HepG2 (cell line): ENCODE measurements around the gene PGC. TPM values are rescaled to one million over a fixed set of nuclear protein-coding genes. Genes with fewer than 3 reads are reported as not detected.
A peak's percentile ranks its signal among the peaks of the same experiment; 100 is the strongest.

Experiments
- DRAP1 ChIP-seq: IDR thresholded peaks from 2 replicates; pipeline ENCODE4 v1.6.1; 2016; ENCODE audit warnings: missing genetic modification reagents, missing compliant biosample characterization
- ELF4 ChIP-seq: sonication (generic); formaldehyde crosslinking; IDR thresholded peaks from 2 replicates; pipeline ENCODE4 v1.5.0; 2020; ENCODE audit warnings: missing genetic modification reagents, mild to moderate bottlenecking, moderate library complexity, borderline replicate concordance
- GATAD2A ChIP-seq: IDR thresholded peaks from 2 replicates; pipeline ENCODE4 v1.6.1; 2016
- HDAC6 ChIP-seq: fragments of 200-600 bp; sonication (generic); IDR thresholded peaks from 2 replicates; pipeline ENCODE4 v1.7.0; 2017; ENCODE audit warnings: mild to moderate bottlenecking, antibody characterized with exemption, low read length, low read depth
- HNF4G ChIP-seq, 2 experiments: sonication (generic) in 1 of 2; formaldehyde crosslinking in 1 of 2; IDR thresholded peaks; 2 replicates each; pipeline versions ENCODE4 v1.4.0 to v1.6.1; 2011 to 2020; ENCODE audit warnings: borderline replicate concordance in 2 of 2, low read depth in 2 of 2, mild to moderate bottlenecking in 2 of 2, low read length in 1 of 2, missing genetic modification reagents in 1 of 2, moderate library complexity in 1 of 2
- HOXA5 ChIP-seq: sonication (generic); formaldehyde crosslinking; IDR thresholded peaks from 2 replicates; pipeline ENCODE4 v1.4.0; 2020; ENCODE audit warnings: missing genetic modification reagents
- MTF2 ChIP-seq: sonication (generic); formaldehyde crosslinking; IDR thresholded peaks from 2 replicates; pipeline ENCODE4 v1.5.0; 2020; ENCODE audit warnings: missing genetic modification reagents, borderline replicate concordance
- NFE2L1 ChIP-seq: sonication (generic); formaldehyde crosslinking; IDR thresholded peaks from 2 replicates; pipeline ENCODE4 v1.4.0; 2020; ENCODE audit warnings: missing genetic modification reagents, mild to moderate bottlenecking, borderline replicate concordance
- PHF20 ChIP-seq: sonication (generic); formaldehyde crosslinking; IDR thresholded peaks from 2 replicates; pipeline ENCODE4 v1.5.0; 2020; ENCODE audit warnings: mild to moderate bottlenecking, missing genetic modification reagents
- POGZ ChIP-seq: sonication (generic); formaldehyde crosslinking; IDR thresholded peaks from 2 replicates; pipeline ENCODE4 v1.4.0; 2020; ENCODE audit warnings: mild to moderate bottlenecking, missing genetic modification reagents
- SIN3A ChIP-seq: IDR thresholded peaks from 2 replicates; pipeline ENCODE4 v1.6.1; 2011; ENCODE audit warnings: low read depth, mild to moderate bottlenecking, control low read depth, low read length, borderline replicate concordance
- SRF ChIP-seq: IDR thresholded peaks from 2 replicates; pipeline ENCODE4 v1.6.1; 2011; ENCODE audit warnings: mild to moderate bottlenecking, low read depth, low read length, moderate library complexity
- U2AF1 ChIP-seq: fragments of 200-400 bp; formaldehyde crosslinking; optimal IDR thresholded peaks from 2 replicates; pipeline ENCODE3; 2017; ENCODE audit warnings: mild to moderate bottlenecking, low read depth, low read length
- ZBTB20 ChIP-seq: sonication (generic); formaldehyde crosslinking; IDR thresholded peaks from 2 replicates; pipeline ENCODE4 v1.8.1; 2023; ENCODE audit warnings: missing genetic modification reagents, low read depth, mild to moderate bottlenecking, borderline replicate concordance
- ZBTB46 ChIP-seq: sonication (generic); formaldehyde crosslinking; IDR thresholded peaks from 2 replicates; pipeline ENCODE4 v1.4.0; 2020; ENCODE audit warnings: mild to moderate bottlenecking, missing genetic modification reagents, borderline replicate concordance
- ZNF143 ChIP-seq: sonication (generic); formaldehyde crosslinking; IDR thresholded peaks from 2 replicates; pipeline ENCODE4 v1.4.0; 2020; ENCODE audit warnings: missing genetic modification reagents
- ZNF296 ChIP-seq: sonication (generic); formaldehyde crosslinking; conservative IDR thresholded peaks from 2 replicates; pipeline ENCODE4 v1.5.0; 2020; ENCODE audit warnings: mild to moderate bottlenecking, missing genetic modification reagents
- ZNF430 ChIP-seq: sonication (generic); formaldehyde crosslinking; IDR thresholded peaks from 2 replicates; pipeline ENCODE4 v1.9.0; 2021; ENCODE audit warnings: mild to moderate bottlenecking, missing genetic modification reagents
- ZNF674 ChIP-seq: sonication (generic); formaldehyde crosslinking; IDR thresholded peaks from 2 replicates; pipeline ENCODE4 v1.5.0; 2020; ENCODE audit warnings: low read depth, mild to moderate bottlenecking, missing genetic modification reagents
- ZNF790 ChIP-seq: sonication (generic); formaldehyde crosslinking; IDR thresholded peaks from 2 replicates; pipeline ENCODE4 v1.8.0; 2022; ENCODE audit warnings: missing genetic modification reagents, mild to moderate bottlenecking, borderline replicate concordance
- ZNF878 ChIP-seq: sonication (generic); formaldehyde crosslinking; IDR thresholded peaks from 2 replicates; pipeline ENCODE4 v1.8.1; 2023; ENCODE audit warnings: mild to moderate bottlenecking, missing genetic modification reagents, moderate library complexity
- polyA plus RNA-seq, 8 experiments: library from polyadenylated mRNA; depleted of rRNA in 3 of 8; stranded (reverse) in 7 of 8; unstranded in 1 of 8; fragments of >200 nt; fragmentation: Illumina TruSeq in 4 of 8; extraction: Trizol in 4 of 8; gene quantifications; 2 replicates each; pipeline versions ENCODE4 v1.2.1 to v1.2.3, GENCODE V29; 2011 to 2016; ENCODE audit warnings: low read depth in 4 of 8, missing spikeins in 1 of 8, mixed read lengths in 1 of 8; ENCODE audit not compliant: insufficient read depth in 1 of 8
- total RNA-seq, 5 experiments: library from RNA; depleted of rRNA; stranded (reverse); fragments of >200 nt; fragmentation: Illumina TruSeq; extraction: Trizol; gene quantifications; 2 replicates each; pipeline ENCODE4 v1.2.3, GENCODE V29; 2016; ENCODE audit warnings: low read depth in 1 of 5
- TF ChIP-seq, protein P1 (sequence below): sonication (generic); formaldehyde crosslinking; IDR thresholded peaks from 2 replicates; pipeline ENCODE4 v1.4.0; 2020; ENCODE audit warnings: low read depth, mild to moderate bottlenecking, missing genetic modification reagents
- TF ChIP-seq, protein P2 (sequence below): IDR thresholded peaks from 2 replicates; pipeline ENCODE4 v1.6.1; 2016; ENCODE audit warnings: mild to moderate bottlenecking, missing biosample characterization, missing genetic modification reagents
- TF ChIP-seq, protein P3 (sequence below): sonication (generic); formaldehyde crosslinking; IDR thresholded peaks from 2 replicates; pipeline ENCODE4 v1.9.0; 2022; ENCODE audit warnings: missing genetic modification reagents, mild to moderate bottlenecking, borderline replicate concordance

The PGC gene
- total and polyA plus RNA-seq, 2 of the 13 experiments (the other 11 are each of a cell fraction or from before 2014, with no cell fraction given): 426 to 502 TPM

DNA sequence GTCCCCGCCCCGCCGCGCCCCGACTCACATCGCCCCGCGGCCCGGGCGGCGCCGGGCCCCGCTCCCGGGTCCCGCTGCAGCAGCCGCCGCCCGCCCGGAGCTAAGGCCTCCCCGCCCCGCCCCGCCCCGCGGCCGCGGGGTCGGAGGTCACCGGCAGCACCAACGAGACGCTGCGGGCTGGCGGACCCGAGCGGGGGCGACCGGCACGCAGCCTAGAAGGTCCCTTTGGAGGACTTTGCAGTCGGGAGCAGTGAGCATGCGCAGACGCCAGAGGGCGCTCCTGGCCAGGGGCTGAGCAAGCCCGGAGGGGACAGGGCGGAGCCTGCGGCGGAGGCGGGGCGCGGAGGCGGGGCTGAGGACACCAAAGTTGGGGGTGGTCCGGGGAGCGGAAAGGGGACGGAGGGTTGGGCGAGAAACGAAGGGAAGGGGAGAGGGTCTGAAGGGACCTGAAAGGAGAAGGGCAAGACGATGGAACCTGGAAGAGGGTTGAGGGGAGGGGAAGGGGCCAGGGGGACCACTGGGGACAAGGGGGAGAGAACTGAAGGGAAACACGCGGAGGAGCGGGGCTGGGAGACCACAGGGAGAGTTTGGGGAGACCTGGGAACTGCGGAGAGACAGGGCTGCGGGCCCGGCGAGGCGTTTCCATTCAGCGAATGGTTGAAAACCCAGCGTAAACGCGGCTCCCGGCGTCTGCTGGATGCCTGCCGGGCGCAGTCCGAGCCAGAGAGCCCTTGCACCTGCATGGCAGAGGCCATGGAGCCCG, 32.8 kb upstream of the PGC start, which contains the start of gene FRS3 (continued):
- TF ChIP-seq, protein P1, sequence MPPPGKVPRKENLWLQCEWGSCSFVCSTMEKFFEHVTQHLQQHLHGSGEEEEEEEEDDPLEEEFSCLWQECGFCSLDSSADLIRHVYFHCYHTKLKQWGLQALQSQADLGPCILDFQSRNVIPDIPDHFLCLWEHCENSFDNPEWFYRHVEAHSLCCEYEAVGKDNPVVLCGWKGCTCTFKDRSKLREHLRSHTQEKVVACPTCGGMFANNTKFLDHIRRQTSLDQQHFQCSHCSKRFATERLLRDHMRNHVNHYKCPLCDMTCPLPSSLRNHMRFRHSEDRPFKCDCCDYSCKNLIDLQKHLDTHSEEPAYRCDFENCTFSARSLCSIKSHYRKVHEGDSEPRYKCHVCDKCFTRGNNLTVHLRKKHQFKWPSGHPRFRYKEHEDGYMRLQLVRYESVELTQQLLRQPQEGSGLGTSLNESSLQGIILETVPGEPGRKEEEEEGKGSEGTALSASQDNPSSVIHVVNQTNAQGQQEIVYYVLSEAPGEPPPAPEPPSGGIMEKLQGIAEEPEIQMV: peak; percentile 99
- TF ChIP-seq ZBTB20: peak; percentile 84
- no peak for TF ChIP-seq ELF4 (CRISPR knock-in tag)
- TF ChIP-seq HDAC6: no peak
- peak; percentile 79 for TF ChIP-seq HOXA5 (CRISPR knock-in tag)
- no peak for TF ChIP-seq ZBTB46 (CRISPR knock-in tag)
- no peak for TF ChIP-seq ZNF296 (CRISPR knock-in tag)
- TF ChIP-seq NFE2L1 (CRISPR knock-in tag): no peak
- TF ChIP-seq GATAD2A (CRISPR knock-in tag): peak; percentile 70
- peak; percentile 87 for TF ChIP-seq PHF20 (CRISPR knock-in tag)
- no peak for TF ChIP-seq MTF2 (CRISPR knock-in tag)
- peak; percentile 79; the same call in 1 of the 2 replicates for TF ChIP-seq SIN3A
- TF ChIP-seq, protein P2, sequence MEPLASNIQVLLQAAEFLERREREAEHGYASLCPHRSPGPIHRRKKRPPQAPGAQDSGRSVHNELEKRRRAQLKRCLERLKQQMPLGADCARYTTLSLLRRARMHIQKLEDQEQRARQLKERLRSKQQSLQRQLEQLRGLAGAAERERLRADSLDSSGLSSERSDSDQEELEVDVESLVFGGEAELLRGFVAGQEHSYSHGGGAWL: peak; percentile 38; the same call in 1 of the 2 replicates
- TF ChIP-seq HNF4G (IDR thresholded peaks at IDR 0.05; ENCODE audit: borderline replicate concordance, low read depth, low read length): peak; percentile 29; the same call in 1 of the 2 replicates
- TF ChIP-seq HNF4G (CRISPR knock-in tag; IDR thresholded peaks at IDR 0.05; ENCODE audit: borderline replicate concordance, low read depth): peak; percentile 31; the same call in 1 of the 2 replicates
- no peak for TF ChIP-seq SRF
- TF ChIP-seq, protein P3, sequence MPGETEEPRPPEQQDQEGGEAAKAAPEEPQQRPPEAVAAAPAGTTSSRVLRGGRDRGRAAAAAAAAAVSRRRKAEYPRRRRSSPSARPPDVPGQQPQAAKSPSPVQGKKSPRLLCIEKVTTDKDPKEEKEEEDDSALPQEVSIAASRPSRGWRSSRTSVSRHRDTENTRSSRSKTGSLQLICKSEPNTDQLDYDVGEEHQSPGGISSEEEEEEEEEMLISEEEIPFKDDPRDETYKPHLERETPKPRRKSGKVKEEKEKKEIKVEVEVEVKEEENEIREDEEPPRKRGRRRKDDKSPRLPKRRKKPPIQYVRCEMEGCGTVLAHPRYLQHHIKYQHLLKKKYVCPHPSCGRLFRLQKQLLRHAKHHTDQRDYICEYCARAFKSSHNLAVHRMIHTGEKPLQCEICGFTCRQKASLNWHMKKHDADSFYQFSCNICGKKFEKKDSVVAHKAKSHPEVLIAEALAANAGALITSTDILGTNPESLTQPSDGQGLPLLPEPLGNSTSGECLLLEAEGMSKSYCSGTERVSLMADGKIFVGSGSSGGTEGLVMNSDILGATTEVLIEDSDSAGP (CRISPR knock-in tag): peak; percentile 81
- peak; percentile 82 for TF ChIP-seq DRAP1
- TF ChIP-seq U2AF1: peak; percentile 79
- 0 out of 2 replicates have a peak, but pooled peaks have one; percentile 66 for TF ChIP-seq ZNF674
- peak; percentile 77 for TF ChIP-seq ZNF430 (CRISPR knock-in tag)
- no peak for TF ChIP-seq ZNF790 (CRISPR knock-in tag)
- TF ChIP-seq ZNF143 (CRISPR knock-in tag): peak; percentile 83
- no peak for TF ChIP-seq ZNF878 (CRISPR knock-in tag)
- peak; percentile 82 for TF ChIP-seq POGZ (CRISPR knock-in tag)
